ENCODE data around the gene SCRN2.

Gene SCRN2

DNA sequence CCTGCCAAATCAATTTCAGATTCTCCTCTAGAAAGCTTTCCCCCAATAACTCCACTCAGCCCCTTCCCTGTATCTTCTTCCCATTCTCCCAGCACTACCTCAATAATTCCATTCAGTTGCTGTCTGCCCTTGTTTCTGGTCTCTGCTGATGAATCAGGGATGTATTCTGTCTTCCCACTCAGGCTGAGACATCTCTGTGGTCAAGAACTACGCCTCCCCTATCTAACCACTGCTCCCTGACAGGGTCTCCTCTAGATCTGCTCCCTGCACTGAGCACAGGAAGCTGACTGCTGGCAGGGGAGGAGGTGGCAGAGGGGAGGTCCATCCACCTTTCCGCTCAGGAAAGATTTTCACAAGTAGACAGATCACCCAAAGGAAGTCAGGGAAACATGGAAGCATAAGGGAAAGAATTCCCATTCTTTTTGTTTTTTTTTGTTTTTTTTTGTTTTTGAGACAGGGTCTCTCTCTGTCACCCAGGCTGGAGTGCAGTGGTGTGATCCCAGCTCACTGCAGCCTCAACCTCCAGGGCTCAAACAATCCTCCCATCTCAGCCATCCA, 38.0 kb upstream of the SCRN2 start:
- Histone ChIP-seq H3K36me3 (ENCODE audit: control insufficient read depth, insufficient read depth, low read length, severe bottlenecking) (no peaks in the 10 kb centered on the region), H3K9me3 (ENCODE audit: control insufficient read depth, low read length) (no peaks in the 10 kb centered on the region), H3K9ac (ENCODE audit: low read length) (no peak overlapping the region), H3K4me3 (ENCODE audit: low read length) (no peak overlapping the region), H3K4me1 (ENCODE audit: control insufficient read depth, insufficient read depth, low read length) (peaks cover 46% of the 10 kb centered on the region), H3K27me3 (replicated peaks; ENCODE audit: control insufficient read depth, insufficient read depth, low read length) (peaks cover 4% of the 10 kb centered on the region)
- no peak for DNase-seq (ENCODE audit: low read depth)

DNA sequence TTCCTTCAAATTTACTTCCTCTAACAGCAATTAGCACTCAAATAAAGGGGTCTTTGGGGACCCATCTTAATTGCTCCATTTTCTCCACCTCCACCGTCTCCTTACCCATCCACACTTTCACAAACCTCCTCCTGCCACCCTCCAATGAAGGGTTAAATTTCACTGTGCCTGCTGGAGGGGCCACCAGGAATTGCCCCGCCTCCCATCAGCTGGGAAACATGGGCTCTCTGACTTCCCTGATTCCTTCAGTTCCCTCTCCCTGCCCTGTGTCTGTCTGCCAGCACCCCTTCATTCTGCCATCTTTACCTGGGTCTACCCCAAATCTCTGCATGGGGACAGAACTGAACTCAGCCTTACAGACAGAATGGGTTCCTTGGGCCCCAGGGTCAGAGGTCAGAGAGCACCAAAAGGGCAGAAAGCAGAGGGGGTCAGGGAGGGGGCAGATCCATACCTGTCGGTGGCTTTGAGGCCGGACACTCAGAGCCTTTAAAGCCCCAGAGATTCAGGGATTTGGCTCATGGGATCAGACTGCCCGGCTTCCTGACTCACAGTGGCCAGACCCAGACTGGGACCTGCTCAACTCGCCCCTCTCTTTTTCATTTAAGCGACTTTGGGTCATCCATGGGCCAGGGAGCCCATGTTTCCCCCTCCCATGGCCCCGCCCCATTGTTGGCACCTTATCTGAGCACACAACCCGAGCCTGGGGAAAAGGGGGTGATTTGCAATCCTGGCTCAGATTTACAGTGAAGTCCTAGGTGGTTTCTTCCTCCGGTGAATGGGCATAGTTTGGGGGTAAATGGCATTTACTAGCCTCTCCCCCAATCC, 37.3 kb upstream of the SCRN2 start:
- Histone ChIP-seq H3K4me3 (ENCODE audit: low read length) (no peak overlapping the region), H3K9me3 (ENCODE audit: control insufficient read depth, low read length) (no peaks in the 10 kb centered on the region), H3K9ac (ENCODE audit: low read length) (no peak overlapping the region), H3K36me3 (ENCODE audit: control insufficient read depth, insufficient read depth, low read length, severe bottlenecking) (no peaks in the 10 kb centered on the region), H3K4me1 (ENCODE audit: control insufficient read depth, insufficient read depth, low read length) (peaks cover 40% of the 10 kb centered on the region), H3K27me3 (replicated peaks; ENCODE audit: control insufficient read depth, insufficient read depth, low read length) (peaks cover 4% of the 10 kb centered on the region)
- no peak for DNase-seq (ENCODE audit: low read depth)

DNA sequence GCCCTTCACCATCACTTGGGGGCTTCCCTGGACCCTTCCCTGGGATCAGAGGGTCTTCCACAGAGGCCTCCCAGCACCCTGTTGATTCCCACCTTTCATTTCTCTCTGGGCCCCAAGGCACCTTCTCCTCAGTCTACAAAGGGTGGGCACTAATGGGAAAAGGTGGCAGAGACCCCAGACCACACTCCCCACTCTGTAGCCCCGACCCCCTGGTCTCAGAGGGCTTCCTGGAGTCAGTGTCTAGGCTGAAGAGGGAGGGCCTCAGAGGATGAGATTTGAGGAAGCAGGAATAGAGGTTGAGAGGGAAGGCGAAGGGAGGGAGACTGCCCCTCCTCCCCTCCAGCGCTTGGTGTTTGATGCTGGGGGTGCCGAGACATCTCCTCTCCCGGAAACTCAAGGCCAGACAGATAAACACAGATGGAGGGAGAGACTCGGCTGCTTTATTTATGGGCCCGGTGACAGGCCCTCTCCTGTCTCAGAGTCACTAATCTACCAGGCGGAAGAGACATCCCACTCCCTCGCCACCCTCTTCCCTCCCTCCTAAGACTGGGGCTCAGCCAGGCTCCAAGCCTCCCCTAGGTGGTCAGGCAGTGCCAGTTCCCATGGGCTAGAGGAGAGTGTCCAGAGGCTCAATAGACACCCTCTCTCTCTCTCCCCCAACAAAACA, 36.4 kb upstream of the SCRN2 start:
- no peak for DNase-seq (ENCODE audit: low read depth)

DNA sequence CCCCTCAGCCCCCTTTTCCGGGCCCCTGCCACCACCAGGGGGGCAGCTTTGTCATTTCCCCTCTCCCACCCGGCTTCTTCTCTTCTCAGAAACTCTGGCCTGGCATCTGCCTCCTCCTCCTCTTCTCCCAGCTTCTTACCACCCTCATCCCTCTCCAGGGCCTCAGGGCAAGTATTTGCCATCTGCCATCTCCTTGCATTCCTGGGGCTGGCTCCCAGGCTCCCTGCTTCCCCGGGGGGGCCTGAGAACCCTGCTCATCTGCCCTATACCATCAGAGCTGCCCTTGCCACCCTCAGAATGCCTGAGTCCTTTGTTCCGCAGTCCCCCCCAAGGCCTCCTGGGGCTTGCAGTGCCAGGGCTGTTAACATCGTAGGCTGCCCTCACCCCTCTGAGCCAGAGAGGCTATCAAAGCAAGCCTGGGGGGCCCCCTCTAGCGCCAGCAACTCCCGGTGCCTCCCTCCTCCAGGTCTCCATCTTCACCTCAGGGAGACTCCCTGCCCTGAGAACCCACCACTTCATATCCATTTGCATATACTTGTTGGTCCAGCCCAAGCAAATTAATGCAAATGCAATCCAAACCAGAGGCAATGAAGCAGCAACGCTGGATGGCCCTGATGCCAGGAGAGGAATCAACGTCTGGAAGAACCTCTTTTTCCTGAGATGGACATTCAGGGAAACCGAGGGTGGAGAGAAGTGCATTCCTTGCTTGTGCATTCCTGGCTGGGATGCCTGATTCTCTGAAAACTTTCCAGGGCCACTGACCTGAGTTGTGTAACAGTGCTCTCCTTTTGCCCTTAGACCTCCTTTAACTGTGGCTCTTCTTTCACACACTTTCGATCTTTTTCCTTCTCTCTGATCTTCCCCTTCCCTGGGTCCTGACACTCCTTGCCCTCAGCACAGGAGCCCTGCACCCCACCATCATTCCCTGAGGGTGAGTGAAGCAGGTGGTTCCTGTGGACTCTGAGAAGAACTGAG, 34.2 kb upstream of the SCRN2 start:
- Histone ChIP-seq H3K27me3 (replicated peaks; ENCODE audit: control insufficient read depth, insufficient read depth, low read length) (peaks cover 10% of the 10 kb centered on the region), H3K4me1 (ENCODE audit: control insufficient read depth, insufficient read depth, low read length) (peaks cover 36% of the 10 kb centered on the region), H3K36me3 (ENCODE audit: control insufficient read depth, insufficient read depth, low read length, severe bottlenecking) (no peaks in the 10 kb centered on the region), H3K9me3 (ENCODE audit: control insufficient read depth, low read length) (no peaks in the 10 kb centered on the region), H3K9ac (ENCODE audit: low read length) (no peak overlapping the region), H3K4me3 (ENCODE audit: low read length) (peak overlapping the region; percentile 5)
- peak; percentile 28 for DNase-seq (ENCODE audit: low read depth)

More for the DNA sequence above, 36.4 kb upstream of the SCRN2 start:
- peaks cover 40% of the 10 kb centered on the region for H3K4me1 ChIP-seq (ENCODE audit: control insufficient read depth, insufficient read depth, low read length)
- no peak overlapping the region for H3K9ac ChIP-seq (ENCODE audit: low read length)
- no peak overlapping the region for H3K4me3 ChIP-seq (ENCODE audit: low read length)
- H3K36me3 ChIP-seq (ENCODE audit: control insufficient read depth, insufficient read depth, low read length, severe bottlenecking): no peaks in the 10 kb centered on the region
- no peaks in the 10 kb centered on the region for H3K9me3 ChIP-seq (ENCODE audit: control insufficient read depth, low read length)
- H3K27me3 ChIP-seq (replicated peaks; ENCODE audit: control insufficient read depth, insufficient read depth, low read length): peaks cover 4% of the 10 kb centered on the region

DNA sequence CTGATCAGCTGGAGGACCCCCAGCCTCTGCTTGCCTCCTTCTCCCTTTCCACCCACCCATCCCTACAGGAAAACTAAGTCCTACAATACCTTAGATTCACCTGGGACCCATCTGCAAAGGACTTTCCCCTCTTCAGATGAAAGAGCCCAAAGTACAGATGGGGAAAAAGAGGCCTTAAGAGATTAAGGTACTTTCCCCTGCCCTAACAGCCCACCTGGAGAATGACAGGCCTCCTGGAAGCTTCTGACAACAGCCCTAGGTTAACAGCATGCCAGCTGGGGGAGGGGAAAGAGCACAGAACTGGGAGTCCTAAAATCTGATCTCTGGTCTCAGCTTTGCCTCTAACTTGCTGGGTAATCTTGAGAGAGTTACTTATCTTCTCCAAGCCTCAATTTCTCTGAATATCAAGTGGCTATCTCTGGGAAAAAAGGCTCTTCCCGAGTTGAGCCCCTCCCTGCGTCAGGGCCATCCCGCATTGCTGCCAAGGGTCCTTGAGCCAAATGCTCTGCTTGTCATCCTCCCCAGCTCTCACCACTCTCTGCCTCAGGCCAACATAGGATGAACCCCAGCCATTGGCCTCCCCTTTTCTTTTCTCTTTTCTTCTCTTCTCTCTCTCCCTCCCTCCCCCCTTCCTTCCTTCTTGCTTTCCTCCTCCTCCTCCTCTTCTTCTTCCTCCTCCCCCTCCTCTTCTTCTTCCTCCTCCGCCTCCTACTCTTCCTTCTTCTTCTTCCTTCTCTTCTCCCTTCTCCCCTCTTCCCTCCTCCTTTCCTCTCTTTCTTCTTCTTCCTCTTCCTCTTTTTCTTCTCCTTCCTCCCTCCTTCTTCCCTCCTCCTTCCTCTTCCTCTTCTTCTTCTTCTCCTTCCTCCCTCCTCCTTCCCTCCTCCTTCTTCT, 32.4 kb upstream of the SCRN2 start:
- no peak for DNase-seq (ENCODE audit: low read depth)
- no peaks in the 10 kb centered on the region for H3K36me3 ChIP-seq (ENCODE audit: control insufficient read depth, insufficient read depth, low read length, severe bottlenecking)
- peaks cover 23% of the 10 kb centered on the region for H3K27me3 ChIP-seq (replicated peaks; ENCODE audit: control insufficient read depth, insufficient read depth, low read length)
- peaks cover 30% of the 10 kb centered on the region for H3K4me1 ChIP-seq (ENCODE audit: control insufficient read depth, insufficient read depth, low read length)
- no peak overlapping the region for H3K4me3 ChIP-seq (ENCODE audit: low read length)
- no peaks in the 10 kb centered on the region for H3K9me3 ChIP-seq (ENCODE audit: control insufficient read depth, low read length)
- H3K9ac ChIP-seq (ENCODE audit: low read length): no peak overlapping the region

DNA sequence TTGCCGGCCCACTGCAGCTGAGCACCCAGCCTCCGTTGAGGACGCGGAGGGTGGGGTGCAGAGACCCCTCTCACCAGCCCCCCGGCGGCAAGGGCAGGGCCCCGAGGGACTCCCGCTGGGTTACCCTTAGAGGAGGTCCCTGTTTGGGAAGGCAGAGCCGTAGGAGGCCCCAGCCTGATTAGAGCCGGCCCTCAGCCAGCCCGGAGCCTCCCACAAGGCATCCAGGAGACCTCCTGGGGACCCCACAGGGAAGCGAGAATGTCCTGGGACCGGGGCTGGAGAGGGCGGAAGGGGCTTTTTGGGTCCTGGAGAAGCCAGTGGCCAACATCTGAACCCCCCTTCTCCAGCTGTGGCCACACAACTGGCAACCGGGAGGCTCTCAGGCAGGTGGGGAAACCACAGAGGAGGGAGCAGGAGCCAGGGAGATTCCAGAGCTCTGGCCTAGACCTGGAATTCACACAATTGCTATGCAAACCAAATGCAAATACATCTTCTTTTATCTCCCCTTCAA, 31.6 kb upstream of the SCRN2 start:
- no peak for DNase-seq (ENCODE audit: low read depth)
- peaks cover 28% of the 10 kb centered on the region for H3K27me3 ChIP-seq (replicated peaks; ENCODE audit: control insufficient read depth, insufficient read depth, low read length)
- peaks cover 23% of the 10 kb centered on the region for H3K4me1 ChIP-seq (ENCODE audit: control insufficient read depth, insufficient read depth, low read length)

DNA sequence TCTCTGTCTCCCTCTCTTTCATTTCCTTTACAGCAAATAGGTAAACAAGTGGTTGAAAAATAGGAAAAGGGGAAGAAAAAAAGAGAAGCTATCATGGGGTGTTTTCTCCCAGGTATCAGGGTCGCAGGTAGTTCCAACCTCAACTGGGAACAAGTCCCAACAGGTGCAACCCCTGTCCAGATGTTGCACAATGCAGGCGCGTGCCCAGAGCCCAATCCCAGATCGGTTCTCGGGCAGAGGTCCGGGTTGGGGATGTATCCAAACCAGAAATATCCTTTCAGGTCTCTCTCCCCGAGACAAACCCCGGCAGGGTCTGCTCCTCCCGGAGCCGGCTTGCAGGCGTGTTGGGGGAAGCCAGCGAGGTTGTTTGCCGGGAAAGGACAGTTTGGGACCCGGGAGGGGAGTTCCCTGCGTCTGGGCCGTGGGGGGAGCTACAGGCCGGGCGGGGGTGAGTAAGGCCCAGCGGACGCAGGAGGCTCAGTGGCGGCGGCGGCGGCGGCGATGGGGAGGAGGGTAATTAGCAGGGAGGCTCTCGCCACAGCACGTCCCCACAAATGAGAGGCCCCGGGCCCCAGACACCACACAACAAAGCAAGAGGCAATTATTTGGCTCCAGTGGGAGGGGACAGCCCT, 31.1 kb upstream of the SCRN2 start:
- H3K9me3 ChIP-seq (ENCODE audit: control insufficient read depth, low read length): no peaks in the 10 kb centered on the region
- DNase-seq (ENCODE audit: low read depth): no peak
- H3K9ac ChIP-seq (ENCODE audit: low read length): peak overlapping the region; percentile 27
- no peaks in the 10 kb centered on the region for H3K36me3 ChIP-seq (ENCODE audit: control insufficient read depth, insufficient read depth, low read length, severe bottlenecking)
- no peak overlapping the region for H3K4me3 ChIP-seq (ENCODE audit: low read length)
- peaks cover 28% of the 10 kb centered on the region for H3K27me3 ChIP-seq (replicated peaks; ENCODE audit: control insufficient read depth, insufficient read depth, low read length)
- H3K4me1 ChIP-seq (ENCODE audit: control insufficient read depth, insufficient read depth, low read length): peaks cover 23% of the 10 kb centered on the region

More for the DNA sequence above, 31.6 kb upstream of the SCRN2 start:
- Histone ChIP-seq H3K9me3 (ENCODE audit: control insufficient read depth, low read length) (no peaks in the 10 kb centered on the region), H3K36me3 (ENCODE audit: control insufficient read depth, insufficient read depth, low read length, severe bottlenecking) (no peaks in the 10 kb centered on the region), H3K9ac (ENCODE audit: low read length) (peak overlapping the region; percentile 27), H3K4me3 (ENCODE audit: low read length) (no peak overlapping the region)

DNA sequence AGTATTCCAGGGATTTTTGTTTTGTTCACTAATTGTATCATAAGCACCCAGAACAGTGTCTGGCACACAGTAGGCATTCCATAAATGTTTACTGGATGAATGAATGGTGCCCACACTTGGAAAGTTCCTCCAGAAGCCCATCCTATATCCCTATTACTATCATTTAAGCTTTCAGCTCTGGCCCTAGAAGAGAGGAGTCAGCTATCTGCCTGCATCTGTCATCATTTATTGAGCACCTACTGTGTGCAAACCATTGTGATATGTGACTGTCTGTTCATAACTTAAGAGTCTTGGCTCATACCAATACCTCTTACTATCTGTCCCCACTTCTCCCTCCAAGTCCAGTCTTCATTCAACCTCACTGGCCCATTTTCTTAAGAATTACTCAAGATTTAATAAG, 30.0 kb upstream of the SCRN2 start:
- Histone ChIP-seq H3K4me1 (ENCODE audit: control insufficient read depth, insufficient read depth, low read length) (peaks cover 22% of the 10 kb centered on the region), H3K4me3 (ENCODE audit: low read length) (no peak overlapping the region), H3K9ac (ENCODE audit: low read length) (no peak overlapping the region), H3K27me3 (replicated peaks; ENCODE audit: control insufficient read depth, insufficient read depth, low read length) (peaks cover 28% of the 10 kb centered on the region), H3K9me3 (ENCODE audit: control insufficient read depth, low read length) (no peaks in the 10 kb centered on the region), H3K36me3 (ENCODE audit: control insufficient read depth, insufficient read depth, low read length, severe bottlenecking) (no peaks in the 10 kb centered on the region)
- no peak for DNase-seq (ENCODE audit: low read depth)

DNA sequence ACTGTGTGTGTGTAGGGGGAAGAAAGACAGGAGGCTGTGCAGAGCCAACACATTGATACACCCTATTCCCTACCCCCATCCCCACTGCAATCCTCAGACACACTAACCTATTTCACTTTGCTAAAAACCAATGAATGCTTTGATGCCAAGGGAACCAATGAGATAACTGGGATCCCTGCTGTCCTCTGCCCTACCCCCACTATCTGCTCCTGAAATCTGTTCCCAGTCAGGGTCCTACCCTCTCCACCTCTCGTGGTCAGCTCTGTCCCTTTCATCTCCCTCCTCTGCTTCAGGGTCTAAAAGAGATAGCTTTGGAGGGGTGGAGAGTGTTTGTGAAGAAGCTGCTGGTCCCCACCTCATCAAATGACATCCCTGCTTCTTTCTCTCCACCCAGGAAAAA, 29.0 kb upstream of the SCRN2 start:
- Histone ChIP-seq H3K4me3 (ENCODE audit: low read length) (no peak overlapping the region), H3K4me1 (ENCODE audit: control insufficient read depth, insufficient read depth, low read length) (peaks cover 14% of the 10 kb centered on the region), H3K9ac (ENCODE audit: low read length) (no peak overlapping the region), H3K36me3 (ENCODE audit: control insufficient read depth, insufficient read depth, low read length, severe bottlenecking) (no peaks in the 10 kb centered on the region), H3K9me3 (ENCODE audit: control insufficient read depth, low read length) (no peaks in the 10 kb centered on the region), H3K27me3 (replicated peaks; ENCODE audit: control insufficient read depth, insufficient read depth, low read length) (peaks cover 28% of the 10 kb centered on the region)
- no peak for DNase-seq (ENCODE audit: low read depth)

DNA sequence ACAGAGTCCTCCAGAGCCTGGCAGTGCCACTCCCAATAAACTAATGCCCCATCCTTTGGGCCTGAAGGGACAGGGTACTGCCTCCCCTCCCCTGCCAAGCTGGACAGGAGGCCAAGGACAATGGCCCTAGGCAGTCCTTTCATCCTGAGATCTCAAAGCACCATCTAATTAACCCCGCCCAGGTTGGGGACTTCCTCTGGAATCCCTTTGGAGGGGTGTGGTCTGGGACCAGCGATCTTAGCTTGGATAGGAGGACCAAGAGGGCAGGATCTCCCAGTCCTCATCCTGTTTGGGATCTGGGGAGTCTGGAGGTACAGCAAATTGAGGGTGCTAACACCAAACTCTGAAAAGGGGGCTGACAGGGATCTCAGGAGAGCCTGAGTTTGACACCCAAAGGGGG, 28.0 kb upstream of the SCRN2 start:
- Histone ChIP-seq H3K9ac (ENCODE audit: low read length) (no peak overlapping the region), H3K4me1 (ENCODE audit: control insufficient read depth, insufficient read depth, low read length) (peaks cover 15% of the 10 kb centered on the region), H3K27me3 (replicated peaks; ENCODE audit: control insufficient read depth, insufficient read depth, low read length) (peaks cover 24% of the 10 kb centered on the region), H3K36me3 (ENCODE audit: control insufficient read depth, insufficient read depth, low read length, severe bottlenecking) (no peaks in the 10 kb centered on the region), H3K9me3 (ENCODE audit: control insufficient read depth, low read length) (no peaks in the 10 kb centered on the region), H3K4me3 (ENCODE audit: low read length) (no peak overlapping the region)
- DNase-seq (ENCODE audit: low read depth): no peak
